IMR-90 (cell line): Measurements from ENCODE around the gene GRAMD2B.

Source experiments
- MAZ ChIP-seq: IDR thresholded peaks from 2 replicates; pipeline ENCODE4 v1.6.1; 2012; ENCODE audit warnings: low read depth, mild to moderate bottlenecking, low read length, improper control_type of control experiment, moderate library complexity, borderline replicate concordance
- POLR2A ChIP-seq: IDR thresholded peaks from 2 replicates; pipeline ENCODE4 v1.6.1; 2012; ENCODE audit warnings: mild to moderate bottlenecking, low read depth, low read length
- TF ChIP-seq, protein P1 (sequence below): conservative IDR thresholded peaks from 2 replicates; pipeline ENCODE4 v1.5.1; 2012; ENCODE audit warnings: mild to moderate bottlenecking, low read depth, low read length, improper control_type of control experiment

DNA sequence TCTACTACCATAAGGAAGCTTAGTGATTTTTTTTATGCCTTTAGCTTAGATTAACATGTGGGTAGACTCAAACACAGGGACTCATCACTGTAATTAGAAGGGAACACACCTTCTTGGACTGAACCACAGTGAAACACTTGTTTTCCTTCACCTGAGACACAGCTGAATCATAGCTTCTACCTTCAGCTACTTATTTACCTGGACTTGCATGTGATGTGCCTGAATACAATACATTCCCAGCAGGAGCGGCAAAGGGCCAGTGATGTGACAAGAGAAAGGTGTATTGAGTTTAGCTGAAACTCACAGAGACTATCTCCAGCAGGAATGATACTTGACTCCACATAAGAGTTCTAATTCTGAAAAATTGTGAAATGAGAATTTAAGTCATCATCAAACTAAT lies 37.8 kb downstream of the GRAMD2B start:
- TF ChIP-seq, protein P1, sequence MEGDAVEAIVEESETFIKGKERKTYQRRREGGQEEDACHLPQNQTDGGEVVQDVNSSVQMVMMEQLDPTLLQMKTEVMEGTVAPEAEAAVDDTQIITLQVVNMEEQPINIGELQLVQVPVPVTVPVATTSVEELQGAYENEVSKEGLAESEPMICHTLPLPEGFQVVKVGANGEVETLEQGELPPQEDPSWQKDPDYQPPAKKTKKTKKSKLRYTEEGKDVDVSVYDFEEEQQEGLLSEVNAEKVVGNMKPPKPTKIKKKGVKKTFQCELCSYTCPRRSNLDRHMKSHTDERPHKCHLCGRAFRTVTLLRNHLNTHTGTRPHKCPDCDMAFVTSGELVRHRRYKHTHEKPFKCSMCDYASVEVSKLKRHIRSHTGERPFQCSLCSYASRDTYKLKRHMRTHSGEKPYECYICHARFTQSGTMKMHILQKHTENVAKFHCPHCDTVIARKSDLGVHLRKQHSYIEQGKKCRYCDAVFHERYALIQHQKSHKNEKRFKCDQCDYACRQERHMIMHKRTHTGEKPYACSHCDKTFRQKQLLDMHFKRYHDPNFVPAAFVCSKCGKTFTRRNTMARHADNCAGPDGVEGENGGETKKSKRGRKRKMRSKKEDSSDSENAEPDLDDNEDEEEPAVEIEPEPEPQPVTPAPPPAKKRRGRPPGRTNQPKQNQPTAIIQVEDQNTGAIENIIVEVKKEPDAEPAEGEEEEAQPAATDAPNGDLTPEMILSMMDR, result no peak
- TF ChIP-seq POLR2A (no peak), MAZ (no peak)
